ENCODE results near the gene TTC38.

The TTC38 gene

DNA sequence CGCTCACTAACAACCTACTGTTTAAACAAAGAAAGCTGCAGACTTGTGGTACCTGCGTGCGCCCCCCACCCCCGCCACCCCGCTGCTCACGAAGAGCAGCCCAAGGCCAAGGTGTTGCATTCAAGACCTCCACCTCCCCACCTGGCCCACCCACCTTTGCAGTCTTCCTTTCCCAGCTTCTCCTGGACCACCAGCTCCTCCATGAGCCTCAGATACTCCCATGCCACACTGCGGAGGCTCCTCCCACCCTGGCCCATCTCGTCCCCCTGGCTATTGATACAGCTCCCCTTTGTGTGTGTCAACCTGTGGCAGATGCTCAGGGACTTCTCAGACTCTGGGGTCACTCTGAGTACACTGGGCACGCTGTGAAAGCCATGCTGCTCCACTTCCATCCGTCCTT, 21.6 kb upstream of the TTC38 start:
- Histone ChIP-seq H3K4me3 (ENCODE audit: low read length) (no peak overlapping the region), H3K9ac (ENCODE audit: low read depth, low read length) (no peak overlapping the region), H3K9me3 (ENCODE audit: insufficient read depth, low read depth, low read length) (no peaks in the 10 kb centered on the region), H3K4me1 (ENCODE audit: insufficient read depth, low read length) (peaks cover 2% of the 10 kb centered on the region; the same call in 1 of the 2 replicates), H3K27ac (ENCODE audit: low read depth, low read length) (no peak overlapping the region), H3K27me3 (ENCODE audit: insufficient read depth, low read length) (peaks cover 7% of the 10 kb centered on the region), H3K36me3 (ENCODE audit: insufficient read depth, low read length) (peaks cover 20% of the 10 kb centered on the region; the same call in 1 of the 2 replicates)
- WGBS, result 93% methylated on average over 10 of the region's 10 CpGs

GRCh38 chr22:46247443-46247975, 20.3 kb upstream of the TTC38 start:
- Histone ChIP-seq H3K9ac (ENCODE audit: low read depth, low read length) (no peak overlapping the region), H3K36me3 (ENCODE audit: insufficient read depth, low read length) (peaks cover 20% of the 10 kb centered on the region; the same call in 1 of the 2 replicates), H3K27me3 (ENCODE audit: insufficient read depth, low read length) (peaks cover 11% of the 10 kb centered on the region), H3K4me3 (ENCODE audit: low read length) (no peak overlapping the region), H3K9me3 (ENCODE audit: insufficient read depth, low read depth, low read length) (no peaks in the 10 kb centered on the region), H3K27ac (ENCODE audit: low read depth, low read length) (no peak overlapping the region), H3K4me1 (ENCODE audit: insufficient read depth, low read length) (peaks cover 5% of the 10 kb centered on the region; the same call in 1 of the 2 replicates)
- WGBS, result 90% methylated on average over 2 of the region's 2 CpGs

DNA sequence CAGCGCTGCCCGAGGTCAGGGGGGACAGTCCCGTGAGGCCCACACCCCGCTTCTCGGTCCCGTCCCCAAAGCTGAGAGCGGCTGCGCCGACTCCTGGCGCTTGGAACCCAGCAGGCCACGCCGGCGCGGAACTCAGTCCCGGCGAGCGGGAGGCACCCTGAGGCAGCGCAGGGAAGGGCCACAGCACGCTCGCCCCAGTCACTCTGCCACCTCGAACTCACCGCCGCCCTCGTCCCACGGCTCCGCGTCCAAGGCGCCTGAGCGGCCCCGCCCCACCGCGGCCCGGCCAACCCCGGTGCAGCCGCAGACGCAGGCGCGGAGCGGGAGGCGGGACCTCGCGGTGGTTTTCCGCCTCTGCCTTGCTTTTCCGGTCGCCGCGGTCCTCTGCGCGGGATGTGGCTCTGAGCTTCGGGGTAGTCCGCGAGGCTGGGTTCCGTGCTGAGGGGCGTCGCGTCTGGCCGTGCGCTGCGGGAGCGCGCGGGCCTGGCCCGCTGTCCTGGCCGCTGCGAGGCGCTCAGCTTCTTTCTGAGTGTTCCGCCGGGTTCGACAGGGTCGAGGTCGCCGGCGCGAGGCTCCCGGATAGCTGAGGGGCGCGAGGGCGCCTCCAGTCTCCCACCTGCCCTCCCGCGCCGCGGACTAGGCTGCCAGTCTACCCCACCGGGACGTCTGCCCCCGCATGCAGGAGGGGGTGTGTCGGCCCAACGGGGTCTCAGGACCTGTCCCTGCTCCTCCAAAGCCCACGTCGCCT, 17.6 kb upstream of the TTC38 start, which contains the start of gene CDPF1:
TSS of gene CDPF1 (minus strand) at position 259 of the 748 bp plus-strand sequence. CDS start 2,009 bp downstream, outside the sequence.
- Histone ChIP-seq H3K9ac (ENCODE audit: low read depth, low read length) (peak within 1 kb of the TSS; percentile 79), H3K27ac (ENCODE audit: low read depth, low read length) (no peak within 1 kb of the TSS), H3K4me1 (ENCODE audit: insufficient read depth, low read length) (peaks cover 5% of the 10 kb centered on the region; the same call in 1 of the 2 replicates), H3K36me3 (ENCODE audit: insufficient read depth, low read length) (peaks cover 6% of the 10 kb centered on the region; the same call in 1 of the 2 replicates), H3K9me3 (ENCODE audit: insufficient read depth, low read depth, low read length) (no peaks in the 10 kb centered on the region), H3K27me3 (ENCODE audit: insufficient read depth, low read length) (peaks cover 11% of the 10 kb centered on the region), H3K4me3 (ENCODE audit: low read length) (peak within 1 kb of the TSS; percentile 94)
- 1% methylated on average over 89 of the region's 89 CpGs for WGBS

- Histone ChIP-seq H3K9me3 (ENCODE audit: insufficient read depth, low read depth, low read length) (no peaks in the 10 kb centered on the region), H3K36me3 (ENCODE audit: insufficient read depth, low read length) (peaks cover 3% of the 10 kb centered on the region; the same call in 1 of the 2 replicates), H3K27ac (ENCODE audit: low read depth, low read length) (no peak overlapping the region), H3K4me1 (ENCODE audit: insufficient read depth, low read length) (peaks cover 5% of the 10 kb centered on the region; the same call in 1 of the 2 replicates), H3K27me3 (ENCODE audit: insufficient read depth, low read length) (peaks cover 11% of the 10 kb centered on the region), H3K4me3 (ENCODE audit: low read length) (peak overlapping the region; percentile 94), H3K9ac (ENCODE audit: low read depth, low read length) (peak overlapping the region; percentile 79)
- 31% methylated on average over 25 of the region's 25 CpGs for WGBS
These were observed 17.1 kb upstream of the TTC38 start for GRCh38 chr22:46250783-46251125.

- no peak overlapping the region for H3K27ac ChIP-seq (ENCODE audit: low read depth, low read length)
These were observed 16.5 kb upstream of the TTC38 start for GRCh38 chr22:46251266-46251665.

GRCh38 chr22:46251816-46252380, 15.9 kb upstream of the TTC38 start:
- Histone ChIP-seq H3K27me3 (ENCODE audit: insufficient read depth, low read length) (peaks cover 11% of the 10 kb centered on the region), H3K9ac (ENCODE audit: low read depth, low read length) (no peak overlapping the region), H3K9me3 (ENCODE audit: insufficient read depth, low read depth, low read length) (no peaks in the 10 kb centered on the region), H3K4me1 (ENCODE audit: insufficient read depth, low read length) (peaks cover 5% of the 10 kb centered on the region; the same call in 1 of the 2 replicates), H3K36me3 (ENCODE audit: insufficient read depth, low read length) (no peaks in the 10 kb centered on the region), H3K27ac (ENCODE audit: low read depth, low read length) (no peak overlapping the region), H3K4me3 (ENCODE audit: low read length) (no peak overlapping the region)
- 92% methylated on average over 8 of the region's 9 CpGs for WGBS

More at GRCh38 chr22:46251266-46251665, 16.5 kb upstream of the TTC38 start:
- Histone ChIP-seq H3K4me3 (ENCODE audit: low read length) (peak overlapping the region; percentile 94), H3K9me3 (ENCODE audit: insufficient read depth, low read depth, low read length) (no peaks in the 10 kb centered on the region), H3K27me3 (ENCODE audit: insufficient read depth, low read length) (peaks cover 11% of the 10 kb centered on the region), H3K36me3 (ENCODE audit: insufficient read depth, low read length) (peaks cover 3% of the 10 kb centered on the region; the same call in 1 of the 2 replicates), H3K9ac (ENCODE audit: low read depth, low read length) (peak overlapping the region; percentile 79; the same call in 1 of the 2 replicates), H3K4me1 (ENCODE audit: insufficient read depth, low read length) (peaks cover 5% of the 10 kb centered on the region; the same call in 1 of the 2 replicates)
- WGBS, result 83% methylated on average over 7 of the region's 7 CpGs

- H3K27ac ChIP-seq (ENCODE audit: low read depth, low read length), result no peak overlapping the region
- WGBS, result 77% methylated on average over 8 of the region's 8 CpGs
- 0 out of 2 replicates have a peak, but pooled peaks cover 5% of the 10 kb centered on the region for H3K9me3 ChIP-seq (ENCODE audit: insufficient read depth, low read depth, low read length)
- H3K4me1 ChIP-seq (ENCODE audit: insufficient read depth, low read length), result peaks cover under 1% of the 10 kb centered on the region; the same call in 1 of the 2 replicates
- H3K27me3 ChIP-seq (ENCODE audit: insufficient read depth, low read length), result peaks cover 45% of the 10 kb centered on the region
- no peak overlapping the region for H3K4me3 ChIP-seq (ENCODE audit: low read length)
- no peaks in the 10 kb centered on the region for H3K36me3 ChIP-seq (ENCODE audit: insufficient read depth, low read length)
- no peak overlapping the region for H3K9ac ChIP-seq (ENCODE audit: low read depth, low read length)
These were observed 11.3 kb upstream of the TTC38 start for GRCh38 chr22:46256358-46256958.

- Histone ChIP-seq H3K36me3 (ENCODE audit: insufficient read depth, low read length) (no peaks in the 10 kb centered on the region), H3K9me3 (ENCODE audit: insufficient read depth, low read depth, low read length) (peaks cover 5% of the 10 kb centered on the region; the same call in 1 of the 2 replicates), H3K4me3 (ENCODE audit: low read length) (no peak overlapping the region), H3K9ac (ENCODE audit: low read depth, low read length) (no peak overlapping the region), H3K4me1 (ENCODE audit: insufficient read depth, low read length) (no peaks in the 10 kb centered on the region), H3K27me3 (ENCODE audit: insufficient read depth, low read length) (peaks cover 73% of the 10 kb centered on the region), H3K27ac (ENCODE audit: low read depth, low read length) (no peak overlapping the region)
- WGBS, result 90% methylated on average over 12 of the region's 12 CpGs
These were observed 8.4 kb upstream of the TTC38 start for GRCh38 chr22:46259374-46259773.

GRCh38 chr22:46260038-46260437, 7.8 kb upstream of the TTC38 start:
- H3K9me3 ChIP-seq (ENCODE audit: insufficient read depth, low read depth, low read length), result peaks cover 8% of the 10 kb centered on the region
- 83% methylated on average over 6 of the region's 6 CpGs for WGBS
- H3K36me3 ChIP-seq (ENCODE audit: insufficient read depth, low read length), result no peaks in the 10 kb centered on the region
- H3K27me3 ChIP-seq (ENCODE audit: insufficient read depth, low read length), result peaks cover 75% of the 10 kb centered on the region
- no peaks in the 10 kb centered on the region for H3K4me1 ChIP-seq (ENCODE audit: insufficient read depth, low read length)
- H3K4me3 ChIP-seq (ENCODE audit: low read length), result no peak overlapping the region
- H3K9ac ChIP-seq (ENCODE audit: low read depth, low read length), result no peak overlapping the region
- no peak overlapping the region for H3K27ac ChIP-seq (ENCODE audit: low read depth, low read length)

- WGBS, result 8% methylated on average over 109 of the region's 109 CpGs
- Histone ChIP-seq H3K4me3 (ENCODE audit: low read length) (peak overlapping the region; percentile 35), H3K36me3 (ENCODE audit: insufficient read depth, low read length) (no peaks in the 10 kb centered on the region), H3K9ac (ENCODE audit: low read depth, low read length) (no peak overlapping the region; the same call in 1 of the 2 replicates), H3K9me3 (ENCODE audit: insufficient read depth, low read depth, low read length) (peaks cover 15% of the 10 kb centered on the region), H3K4me1 (ENCODE audit: insufficient read depth, low read length) (peaks cover 2% of the 10 kb centered on the region; the same call in 1 of the 2 replicates), H3K27me3 (ENCODE audit: insufficient read depth, low read length) (peaks cover 83% of the 10 kb centered on the region), H3K27ac (ENCODE audit: low read depth, low read length) (no peak overlapping the region)
These were observed 5.2 kb upstream of the TTC38 start for GRCh38 chr22:46262449-46263215.

All from HUES64 (cell line).